Bone marrow (tissue), 2 donors: Measurements from ENCODE around the gene NOSTRIN.
"Not testable (repeated sequence)": the region's sequence is repeated elsewhere in the genome, so short reads cannot be mapped to it uniquely, and the experiment has no call there.

Experiments used
- DNase-seq, 2 donors: peaks; one replicate each; lab custom pipeline; 2025; lab: John Stamatoyannopoulos, UW

NOSTRIN gene, protein sequence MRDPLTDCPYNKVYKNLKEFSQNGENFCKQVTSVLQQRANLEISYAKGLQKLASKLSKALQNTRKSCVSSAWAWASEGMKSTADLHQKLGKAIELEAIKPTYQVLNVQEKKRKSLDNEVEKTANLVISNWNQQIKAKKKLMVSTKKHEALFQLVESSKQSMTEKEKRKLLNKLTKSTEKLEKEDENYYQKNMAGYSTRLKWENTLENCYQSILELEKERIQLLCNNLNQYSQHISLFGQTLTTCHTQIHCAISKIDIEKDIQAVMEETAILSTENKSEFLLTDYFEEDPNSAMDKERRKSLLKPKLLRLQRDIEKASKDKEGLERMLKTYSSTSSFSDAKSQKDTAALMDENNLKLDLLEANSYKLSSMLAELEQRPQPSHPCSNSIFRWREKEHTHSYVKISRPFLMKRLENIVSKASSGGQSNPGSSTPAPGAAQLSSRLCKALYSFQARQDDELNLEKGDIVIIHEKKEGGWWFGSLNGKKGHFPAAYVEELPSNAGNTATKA

DNA sequence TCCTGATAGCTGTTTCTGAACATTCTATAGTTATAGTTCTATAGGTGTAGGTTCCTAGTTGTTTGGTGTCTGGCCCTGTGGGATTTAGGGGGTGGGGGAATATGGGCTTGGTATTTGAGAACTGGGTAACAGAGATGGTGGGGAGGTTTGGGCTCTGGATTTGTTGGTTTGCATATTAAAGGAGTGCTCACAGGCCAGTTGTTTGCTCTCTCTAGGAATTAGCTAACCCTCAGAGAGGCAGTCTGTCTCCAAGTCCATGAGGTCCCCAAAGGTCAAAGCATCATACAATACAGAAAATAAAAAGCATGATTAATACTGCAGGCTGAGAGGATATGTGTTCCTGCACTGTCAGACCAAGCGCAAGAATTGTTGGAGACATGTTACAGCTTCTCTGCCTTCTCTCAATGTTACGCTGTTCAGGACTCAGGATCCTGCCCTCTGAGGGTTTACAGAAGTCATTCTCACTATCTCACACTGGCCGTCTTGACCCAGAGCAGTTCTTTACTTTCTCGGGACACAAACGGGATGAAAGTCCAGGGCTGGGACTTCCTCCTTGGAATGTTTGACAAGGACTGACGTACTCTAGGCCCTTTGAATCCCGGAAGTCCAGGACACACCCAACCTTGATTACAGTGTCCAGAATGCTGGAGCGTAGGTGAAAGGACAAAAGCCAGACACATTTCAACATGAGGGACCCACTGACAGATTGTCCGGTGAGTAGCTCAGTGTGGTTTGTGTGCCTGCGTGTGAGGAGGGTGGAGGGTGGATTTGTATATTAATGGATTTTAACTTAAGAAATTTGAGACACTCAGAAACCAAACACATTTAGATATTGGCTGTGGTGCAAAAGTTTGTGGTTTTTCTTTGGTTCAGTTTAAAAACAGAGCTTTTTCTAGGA, at the start of gene NOSTRIN:
Gene NOSTRIN, plus strand, starts transcription at position 677 of the 898 bp plus-strand sequence. Its CDS starts 10 bp downstream, at position 687.
- DNase-seq = no peak

DNA sequence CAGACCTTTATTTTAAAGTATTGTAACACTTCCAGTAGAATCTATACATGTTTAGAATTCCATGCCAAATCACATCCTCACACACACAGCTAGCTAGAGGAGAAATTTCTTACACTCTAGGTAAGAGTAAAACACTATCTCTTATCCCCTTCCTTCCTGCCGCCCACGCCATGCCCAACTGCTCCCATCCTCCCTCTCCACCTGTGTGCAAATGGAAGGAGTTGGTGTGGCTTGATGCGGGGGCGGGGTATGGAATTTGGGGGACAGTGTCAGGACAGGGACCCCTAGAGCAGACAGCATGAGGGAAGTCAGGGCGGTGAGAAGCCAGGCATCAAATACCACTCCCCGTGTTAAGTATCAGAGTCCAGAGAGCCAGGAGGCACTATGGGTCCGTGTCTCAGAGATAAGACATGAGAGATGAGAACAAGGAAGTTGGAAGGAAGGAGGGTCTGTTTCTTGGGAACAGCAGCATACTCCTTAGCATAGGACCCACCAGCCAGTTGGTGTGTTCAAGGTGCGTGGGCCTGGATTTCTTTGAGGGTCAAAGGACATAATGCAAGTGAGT, 48.6 kb upstream of the NOSTRIN start:
- DNase-seq = no peak

DNA sequence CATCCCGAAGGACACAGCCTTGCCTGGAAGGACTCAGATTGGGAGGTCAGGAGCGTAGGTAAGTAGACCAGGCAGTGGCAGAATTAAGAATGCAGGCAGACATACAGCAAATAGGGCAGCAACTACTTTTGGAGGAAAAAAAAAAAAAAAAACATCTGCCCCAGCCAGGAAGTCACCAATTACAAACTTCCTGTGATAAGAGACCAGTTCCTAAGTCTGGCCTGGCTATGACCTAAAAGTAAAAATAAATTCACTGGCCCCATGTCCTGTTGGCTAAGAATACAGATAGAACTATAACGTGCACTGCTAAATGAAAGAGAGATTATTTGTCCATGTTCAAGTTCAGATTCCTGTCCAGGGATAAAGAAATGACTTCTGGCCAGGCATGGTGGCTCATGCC, 45.2 kb upstream of the NOSTRIN start:
- DNase-seq = peak in 1 of 2 donors; percentile 29

DNA sequence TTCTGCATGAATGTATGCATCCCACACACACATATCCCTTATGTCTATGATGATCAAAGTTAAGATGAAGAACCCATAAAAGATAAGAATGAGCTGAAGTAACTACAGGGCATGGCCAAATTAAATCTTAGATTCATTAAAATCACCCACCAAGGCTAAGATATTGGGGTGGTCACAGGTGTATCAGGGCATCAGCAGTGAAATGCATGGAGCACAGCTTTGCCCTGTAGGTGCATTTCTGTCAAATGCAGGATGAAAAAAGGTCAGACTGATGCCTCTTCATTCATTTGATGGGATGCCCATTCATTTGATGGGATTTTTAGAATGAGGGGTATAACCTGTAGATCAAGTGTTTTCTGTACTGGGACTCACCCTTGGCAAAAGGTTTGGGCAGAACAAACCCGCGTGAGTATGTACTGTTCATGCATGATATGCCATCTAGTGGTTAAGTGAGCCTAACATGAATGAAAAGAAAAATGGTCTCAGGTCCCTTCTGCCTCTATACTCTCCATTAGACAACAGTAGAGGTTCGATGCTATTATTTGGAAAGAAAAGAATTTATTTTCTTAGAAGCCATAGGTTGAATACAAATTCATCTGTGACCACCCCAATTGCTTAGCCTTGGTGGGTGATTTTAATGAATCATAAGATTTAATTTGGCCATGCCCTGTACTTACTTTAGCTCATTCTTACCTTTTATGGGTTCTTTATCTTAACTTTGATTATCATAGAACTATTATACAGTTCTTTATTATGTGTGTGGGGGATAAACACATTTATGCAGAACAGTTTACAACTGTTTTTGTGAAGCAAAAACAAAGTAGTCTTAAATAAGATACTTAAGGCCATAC, 43.2 kb upstream of the NOSTRIN start:
- peak in 1 of 2 donors; percentile 28 for DNase-seq

DNA sequence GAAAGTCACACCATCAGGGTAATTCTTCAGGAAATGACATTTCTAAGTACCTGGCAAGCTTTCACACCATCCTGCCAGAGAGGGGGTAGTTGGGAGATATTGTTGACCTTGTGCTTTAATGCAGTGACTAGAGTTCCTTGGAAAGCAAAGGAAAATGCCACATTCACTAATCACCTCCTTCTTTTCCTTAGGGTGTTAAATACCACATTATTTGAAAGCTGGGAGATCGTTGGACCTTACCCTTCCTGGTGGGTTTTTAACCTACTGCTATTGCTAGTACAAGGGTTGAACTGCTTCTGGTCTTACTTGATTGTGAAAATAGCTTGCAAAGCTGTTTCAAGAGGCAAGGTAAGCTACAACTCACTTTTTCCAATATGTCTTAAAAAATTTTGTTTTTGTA, 37.0 kb upstream of the NOSTRIN start:
- DNase-seq = no peak

DNA sequence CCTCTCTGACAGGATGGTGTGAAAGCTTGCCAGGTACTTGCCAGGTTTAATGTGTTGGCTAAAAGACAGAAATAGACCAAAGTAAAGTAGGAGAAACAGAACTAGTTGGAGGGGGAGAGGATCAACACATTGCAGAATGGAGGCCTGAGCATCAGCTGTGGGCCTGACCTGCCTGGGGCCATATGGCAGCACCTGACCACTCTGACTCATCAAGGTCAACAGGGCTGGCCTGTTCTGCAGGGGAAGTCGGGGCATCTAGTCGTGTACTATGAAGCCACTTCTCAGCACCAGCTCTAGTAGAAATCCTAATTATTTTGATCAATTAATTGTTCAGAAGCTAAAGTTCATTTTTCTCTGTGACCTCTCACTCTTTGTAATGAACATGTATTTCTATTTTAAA, 35.8 kb upstream of the NOSTRIN start:
- DNase-seq = no peak

DNA sequence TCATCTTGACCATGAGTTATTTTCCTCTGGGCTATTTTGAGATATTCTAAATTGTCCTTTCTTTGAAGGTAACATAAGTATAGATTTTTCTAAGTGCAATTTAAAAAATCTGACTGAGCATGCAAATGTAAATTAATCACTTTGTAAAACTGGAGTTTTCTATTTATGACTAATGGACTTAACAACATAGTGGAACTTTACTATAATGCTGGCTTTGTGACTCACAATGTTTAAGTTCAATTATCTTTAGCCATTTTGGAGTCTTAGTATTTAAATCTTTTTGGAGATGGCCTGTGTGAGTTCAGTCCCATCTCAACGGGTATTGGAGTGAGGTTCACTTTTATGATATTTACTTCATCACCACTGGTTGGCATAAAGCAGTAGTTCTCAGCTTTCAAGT, 35.2 kb upstream of the NOSTRIN start:
- no peak for DNase-seq

DNA sequence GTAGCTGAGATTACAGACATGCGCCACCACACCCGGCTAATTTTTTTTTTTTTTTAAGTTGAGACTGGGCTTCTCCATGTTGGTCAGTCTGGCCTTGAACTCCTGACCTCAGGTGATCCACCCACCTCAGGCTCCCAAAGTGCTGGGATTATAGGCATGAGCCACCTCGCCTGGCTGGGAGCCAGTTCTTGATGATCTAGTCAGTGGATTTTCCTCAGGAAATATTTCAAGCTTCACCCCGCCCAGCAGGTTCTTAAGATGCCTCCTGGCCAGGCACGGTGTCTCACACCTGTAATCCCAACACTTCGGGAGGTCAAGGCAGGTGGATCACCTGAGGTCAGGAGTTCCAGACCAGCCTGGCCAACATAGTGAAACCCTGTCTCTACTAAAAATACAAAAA, 34.1 kb upstream of the NOSTRIN start:
- not testable (repeated sequence) for DNase-seq

DNA sequence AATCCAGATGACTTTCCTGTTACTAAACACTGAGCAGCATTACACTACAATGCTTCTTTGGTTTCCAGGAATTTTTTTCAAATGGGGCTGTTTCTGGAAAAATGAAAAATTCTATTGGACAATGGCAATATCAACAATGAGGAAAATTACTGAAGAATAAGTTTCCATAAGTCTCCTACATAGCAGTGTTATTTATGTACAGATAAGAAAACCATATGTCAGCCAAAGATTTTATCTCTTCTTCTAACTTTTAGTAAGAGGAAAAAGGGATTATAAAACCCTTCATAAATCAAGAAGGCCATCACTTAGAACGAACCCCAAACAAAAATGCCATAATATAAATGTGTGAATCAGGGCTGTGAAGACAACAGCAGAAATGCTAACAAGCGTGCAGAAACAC, 31.6 kb upstream of the NOSTRIN start:
- DNase-seq = no peak

DNA sequence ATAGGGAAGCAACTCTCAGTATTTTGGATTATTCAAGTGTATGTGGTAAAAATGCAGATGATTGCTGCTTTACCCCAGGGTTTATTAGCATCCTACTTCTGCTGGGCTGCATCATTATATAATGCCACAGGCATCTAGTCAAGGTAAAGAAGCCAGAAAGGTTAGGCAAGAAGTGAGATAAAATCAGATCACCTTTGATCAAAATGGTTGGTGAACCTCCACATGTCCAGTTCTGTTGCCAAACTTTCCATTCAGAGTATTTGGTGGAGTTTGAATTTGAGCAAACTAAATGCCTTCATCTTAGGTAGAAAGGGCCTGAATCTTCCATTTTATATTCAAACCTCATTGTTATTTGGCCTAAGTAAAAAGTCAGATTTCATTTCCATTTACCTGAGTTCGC, 29.7 kb upstream of the NOSTRIN start:
- no peak for DNase-seq

DNA sequence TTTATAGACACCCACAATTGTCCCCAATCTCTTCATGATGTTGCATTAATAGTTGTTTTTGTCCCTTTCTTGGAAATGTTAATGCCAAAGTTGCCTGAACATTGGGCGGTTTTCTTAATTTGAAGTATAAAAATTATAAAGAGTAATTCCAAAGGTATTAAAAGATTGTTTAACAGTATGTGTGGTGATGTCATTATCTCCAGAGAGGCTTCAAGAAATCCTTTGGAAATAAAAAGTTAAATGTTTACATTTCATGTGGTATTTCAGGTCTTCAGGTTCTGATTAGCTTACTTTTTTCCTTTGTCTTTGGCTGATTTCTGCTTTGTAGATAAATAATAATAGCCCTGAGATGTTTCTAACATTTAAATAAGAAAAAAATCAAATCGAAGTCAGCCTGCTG, 29.3 kb upstream of the NOSTRIN start:
- no peak for DNase-seq

DNA sequence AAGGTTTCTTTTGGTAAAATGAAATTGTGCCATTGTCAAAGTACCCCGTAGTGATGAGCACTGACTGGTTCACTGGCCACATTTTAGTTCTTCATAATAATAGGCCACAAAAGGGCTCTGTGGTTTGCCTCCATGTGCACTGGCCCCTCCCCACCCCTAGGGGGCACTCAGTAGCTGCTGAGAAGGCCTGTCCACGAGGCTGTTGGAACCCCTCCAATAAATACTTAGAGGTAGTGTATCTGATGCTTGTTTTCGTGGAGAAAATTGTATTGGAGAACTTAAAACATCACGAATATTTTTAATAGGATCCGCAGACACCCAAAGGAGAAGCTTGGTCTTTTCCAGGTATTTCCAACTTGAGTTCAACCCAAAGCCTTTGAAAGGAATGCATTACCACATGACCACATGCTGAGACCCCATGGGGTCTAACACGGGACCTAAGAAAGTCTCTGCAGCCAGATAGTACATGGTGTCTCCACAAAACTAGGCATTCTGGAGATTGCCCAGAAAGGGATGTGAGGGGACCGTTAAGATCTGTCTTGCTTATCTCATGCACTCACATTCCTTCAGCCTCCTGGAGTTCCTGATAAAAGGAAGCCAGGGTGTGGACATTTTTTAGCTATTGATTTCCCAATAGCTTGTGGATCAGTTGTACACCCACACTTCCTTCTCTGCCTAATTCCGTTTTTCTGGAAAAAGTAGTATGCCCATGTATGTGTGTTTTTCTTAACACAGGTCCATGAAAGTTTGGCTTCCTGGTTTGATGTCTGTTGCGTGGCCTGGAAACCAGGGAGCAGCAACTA, 28.5 kb upstream of the NOSTRIN start:
- DNase-seq = peak in 1 of 2 donors; percentile 17

DNA sequence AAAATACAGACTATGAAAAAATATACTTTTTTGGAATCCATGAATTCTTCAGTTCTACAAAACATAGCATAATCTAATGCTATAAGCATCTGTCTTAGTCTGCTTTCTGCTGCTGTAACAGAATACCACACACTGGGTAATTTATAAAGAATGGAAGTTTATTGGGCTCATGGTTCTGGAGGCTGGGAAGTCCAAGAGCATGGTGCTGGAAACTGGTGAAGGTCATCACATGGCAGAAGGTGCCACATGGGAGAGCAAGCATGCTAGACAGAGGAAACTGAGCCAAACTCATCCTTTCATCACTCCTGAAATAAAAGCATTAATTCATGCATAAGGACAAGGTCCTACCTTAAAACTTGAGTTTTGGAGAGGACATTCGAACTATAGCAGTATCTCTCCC, 26.6 kb upstream of the NOSTRIN start:
- no peak for DNase-seq

DNA sequence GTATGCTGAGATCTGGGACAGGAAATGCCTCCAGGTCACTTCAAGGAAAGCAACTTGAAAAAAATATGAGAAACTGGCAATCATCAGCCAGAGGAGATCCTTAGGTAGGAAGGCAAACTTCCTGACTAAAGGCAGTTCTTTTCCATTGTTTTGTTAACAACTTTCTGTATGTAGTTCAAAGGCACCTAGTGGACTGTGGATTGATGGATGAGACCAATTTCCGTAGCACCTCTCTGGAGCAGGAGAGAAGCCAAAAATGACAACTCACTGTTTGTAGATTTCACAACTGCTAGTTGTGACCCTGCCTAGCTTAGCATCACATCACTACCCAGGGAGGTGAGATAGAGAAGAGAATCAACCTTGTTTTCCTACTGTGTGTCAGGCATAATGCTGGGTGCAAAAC, 21.8 kb upstream of the NOSTRIN start:
- DNase-seq = no peak

DNA sequence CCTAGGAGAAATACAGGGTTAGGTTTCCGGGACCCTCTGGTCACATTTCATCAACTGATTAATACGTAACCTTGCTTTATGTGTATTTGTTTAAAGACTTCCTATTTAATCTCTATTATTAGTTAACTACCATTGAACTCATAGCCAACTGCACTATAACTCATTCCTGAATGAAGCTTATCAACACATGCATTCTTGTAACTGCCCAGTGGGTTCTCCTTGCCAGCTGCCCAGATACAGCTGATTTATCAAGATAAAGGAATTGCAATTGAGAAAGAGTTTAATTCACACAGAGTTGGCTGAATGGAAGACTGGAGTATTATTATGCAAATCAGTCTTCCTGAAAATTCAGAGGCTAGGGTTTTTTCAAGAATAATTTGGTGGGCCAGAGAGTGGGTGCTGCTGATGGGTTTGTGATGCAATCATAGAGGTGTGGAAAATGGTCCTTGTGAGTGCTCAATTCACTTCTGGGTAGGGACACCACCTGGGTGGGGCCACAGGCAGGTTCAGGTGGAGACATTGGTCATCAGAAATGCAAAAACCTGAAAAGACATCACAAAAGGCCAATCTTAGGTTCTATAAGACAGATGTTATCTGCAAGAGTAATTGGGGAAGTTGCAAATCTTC, 21.1 kb upstream of the NOSTRIN start:
- no peak for DNase-seq

DNA sequence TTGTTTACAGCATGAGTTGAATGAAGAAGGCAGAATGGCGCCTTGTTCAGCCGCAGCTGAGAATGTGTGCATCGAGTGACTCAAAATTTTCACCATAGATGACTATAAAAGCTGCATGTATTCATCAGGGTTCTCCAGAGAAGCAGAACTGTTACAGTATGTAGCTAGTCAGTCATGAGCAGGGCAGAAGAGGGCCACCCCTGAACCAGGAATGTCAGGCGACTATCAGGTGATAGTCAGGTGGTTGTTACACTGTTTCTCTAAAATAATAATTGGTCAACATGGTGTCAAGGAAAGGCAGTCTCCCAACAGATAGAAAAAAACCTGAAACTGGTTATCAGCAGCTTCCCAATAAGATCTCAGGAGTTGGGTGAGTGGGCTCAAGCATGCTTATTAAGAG, 20.2 kb upstream of the NOSTRIN start:
- no peak for DNase-seq

DNA sequence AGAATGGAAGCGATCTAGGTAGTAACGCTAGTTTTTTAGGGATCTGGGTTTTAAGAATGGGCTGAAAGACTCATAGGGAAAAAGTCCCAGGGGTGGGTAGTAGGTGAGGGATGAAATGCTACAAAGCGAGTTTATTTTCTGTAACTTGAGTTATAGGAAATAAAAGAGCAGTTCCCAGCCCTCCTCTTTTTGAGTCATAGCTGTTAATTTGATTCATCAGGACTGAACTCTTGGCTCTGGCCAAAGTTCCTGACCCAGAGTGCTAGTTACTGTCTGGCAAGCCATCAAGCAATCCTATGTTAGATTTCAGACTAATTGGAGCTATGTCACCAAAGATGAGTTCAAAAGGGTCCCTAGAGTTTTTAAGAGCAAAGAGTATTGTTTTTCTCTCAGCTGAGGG, 17.4 kb upstream of the NOSTRIN start:
- DNase-seq = no peak

DNA sequence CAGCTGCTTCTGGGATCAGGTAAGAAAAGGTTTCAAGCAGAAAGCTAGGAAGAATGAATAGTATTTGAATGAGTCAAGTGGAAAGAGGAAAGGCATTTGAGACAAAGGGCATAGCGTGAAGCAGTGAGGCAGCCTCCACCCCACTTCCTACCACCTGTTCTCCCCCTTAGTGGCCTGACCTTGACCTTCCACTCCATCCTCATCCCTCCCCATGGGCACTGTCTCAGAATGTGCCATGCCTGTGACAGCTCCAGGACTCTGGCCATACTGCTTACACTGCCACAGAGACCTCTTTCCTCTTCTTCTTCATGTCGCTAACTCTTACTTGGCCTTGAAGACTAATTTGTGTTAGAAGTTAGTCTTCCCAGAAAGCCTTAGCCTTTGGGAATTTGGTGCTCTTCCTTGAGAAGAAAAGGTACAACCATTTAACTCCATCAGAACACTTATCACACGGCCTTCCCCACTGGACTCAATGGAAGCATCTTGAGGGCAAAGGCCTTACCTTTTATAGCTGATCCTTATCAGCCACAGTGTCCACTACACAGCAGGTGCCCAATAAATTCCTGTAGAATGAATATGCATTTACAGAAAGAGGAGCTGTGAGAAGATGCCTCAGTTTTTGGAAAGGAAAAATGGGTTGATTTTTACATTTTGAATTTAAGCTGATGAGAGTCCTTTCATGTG, 15.2 kb upstream of the NOSTRIN start:
- DNase-seq = no peak

DNA sequence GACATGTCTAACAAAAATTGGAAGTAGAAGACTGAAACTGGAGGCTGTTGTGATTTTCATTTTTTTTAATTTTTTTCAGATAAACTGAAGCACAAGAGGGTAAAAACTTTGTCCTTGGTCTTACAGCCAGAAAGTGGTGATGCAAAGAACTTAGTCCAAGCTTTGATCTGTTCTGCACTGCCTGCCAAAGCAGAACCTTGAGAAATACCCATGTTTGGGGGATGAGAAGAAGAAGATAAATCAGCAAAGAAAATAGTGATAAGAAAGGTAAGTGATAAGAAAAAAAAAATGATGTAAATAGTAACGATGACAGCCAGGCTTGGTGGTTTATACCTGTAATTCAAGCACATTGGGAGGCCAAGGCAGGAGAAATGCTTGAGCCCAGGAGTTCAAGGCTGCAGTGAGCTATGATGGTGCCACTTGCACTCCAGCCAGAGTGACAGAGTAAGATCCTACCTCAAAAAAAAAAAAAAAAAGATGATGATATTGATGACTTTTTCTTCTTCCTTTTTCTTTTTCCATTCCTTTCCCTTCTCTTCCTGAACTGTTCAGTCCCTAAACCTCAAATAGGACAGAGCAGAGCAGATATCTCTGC, 14.6 kb upstream of the NOSTRIN start:
- no peak for DNase-seq
